Prostate gland (tissue), 2 donors: Measurements from ENCODE around the gene ADAM17.

Experiments used
- POLR2A ChIP-seq: fragments of 450-650 bp; IDR thresholded peaks from one replicate; pipeline ENCODE4 v1.6.1; 2016; ENCODE audit warnings: antibody characterized with exemption, mild to moderate bottlenecking
- TF ChIP-seq, protein P1 (sequence below), 4 experiments: fragments of 200-600 bp in 2 of 4; fragments of 450-650 bp in 2 of 4; sonication (generic) in 2 of 4; IDR thresholded peaks; 1 replicate in 3 of 4; 2 replicates in 1 of 4; pipeline ENCODE4 v1.5.1; 2016 to 2019; ENCODE audit warnings: antibody characterized with exemption in 4 of 4, mild to moderate bottlenecking in 2 of 4, moderate library complexity in 2 of 4

DNA sequence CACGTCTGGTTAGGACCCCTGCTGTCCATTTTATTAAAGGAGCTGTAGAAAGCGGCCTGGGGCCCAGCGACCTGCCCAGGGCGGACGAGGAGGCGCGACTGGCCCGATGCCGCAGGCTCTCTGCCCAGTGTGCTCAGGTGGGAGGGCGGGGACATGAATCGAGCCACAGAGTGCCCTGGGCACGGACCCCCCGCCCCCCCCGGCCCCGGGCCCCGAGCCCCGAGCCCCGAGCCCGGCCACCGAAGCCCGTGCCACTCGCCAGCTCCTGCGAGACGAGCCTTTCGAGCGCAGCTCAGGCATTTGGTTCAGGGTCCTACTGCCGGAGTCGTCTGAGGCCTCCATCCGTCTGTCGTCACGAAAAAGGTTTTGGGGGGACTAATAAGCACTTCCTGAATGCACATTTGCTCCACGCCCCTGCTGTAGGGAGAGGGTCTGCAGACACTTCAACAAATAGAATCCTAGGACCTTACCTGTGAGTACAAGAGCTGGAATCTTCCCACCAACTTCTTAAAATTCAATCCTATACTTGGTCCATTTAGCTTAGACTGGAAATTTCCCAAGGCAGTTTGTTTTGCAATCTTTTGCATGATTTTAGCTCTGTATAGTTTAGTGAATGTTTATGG lies 602 bp upstream of the ADAM17 start:
- TF ChIP-seq POLR2A = no peak
- TF ChIP-seq, protein P1, sequence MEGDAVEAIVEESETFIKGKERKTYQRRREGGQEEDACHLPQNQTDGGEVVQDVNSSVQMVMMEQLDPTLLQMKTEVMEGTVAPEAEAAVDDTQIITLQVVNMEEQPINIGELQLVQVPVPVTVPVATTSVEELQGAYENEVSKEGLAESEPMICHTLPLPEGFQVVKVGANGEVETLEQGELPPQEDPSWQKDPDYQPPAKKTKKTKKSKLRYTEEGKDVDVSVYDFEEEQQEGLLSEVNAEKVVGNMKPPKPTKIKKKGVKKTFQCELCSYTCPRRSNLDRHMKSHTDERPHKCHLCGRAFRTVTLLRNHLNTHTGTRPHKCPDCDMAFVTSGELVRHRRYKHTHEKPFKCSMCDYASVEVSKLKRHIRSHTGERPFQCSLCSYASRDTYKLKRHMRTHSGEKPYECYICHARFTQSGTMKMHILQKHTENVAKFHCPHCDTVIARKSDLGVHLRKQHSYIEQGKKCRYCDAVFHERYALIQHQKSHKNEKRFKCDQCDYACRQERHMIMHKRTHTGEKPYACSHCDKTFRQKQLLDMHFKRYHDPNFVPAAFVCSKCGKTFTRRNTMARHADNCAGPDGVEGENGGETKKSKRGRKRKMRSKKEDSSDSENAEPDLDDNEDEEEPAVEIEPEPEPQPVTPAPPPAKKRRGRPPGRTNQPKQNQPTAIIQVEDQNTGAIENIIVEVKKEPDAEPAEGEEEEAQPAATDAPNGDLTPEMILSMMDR (IDR thresholded peaks at IDR 0.05) = no peak
